ENCODE results near the gene PLCE1. TPM values are rescaled to one million over a fixed set of nuclear protein-coding genes. Genes with fewer than 3 reads are reported as not detected.

The PLCE1 gene
- total and polyA plus RNA-seq, 2 of the 4 experiments (the other 2 are of a cell fraction) = 2.2 to 4.5 TPM

GRCh38 chr10:93991596-93992284 is 2.0 kb upstream of the PLCE1 start:
- in situ Hi-C loops (cut with MboI; ENCODE audit: low sequenced_read_pairs) (no loop called here), dilution Hi-C loops (cut with HindIII; ENCODE audit: low sequenced_read_pairs, unreplicated experiment) (no loop called here), intact Hi-C loops (cut with micrococcal nuclease) (loop anchor here (10.0 kb wide), 2 partner anchors 213 to 323 kb away; no protein-coding TSS in a partner anchor)
- no peaks in the 10 kb centered on the region for H3K9me3 ChIP-seq (ENCODE audit: control insufficient read depth, insufficient read depth, low read length)
- no peak overlapping the region for H4K91ac ChIP-seq (ENCODE audit: insufficient read depth, low read depth, low read length)
- no peak overlapping the region for H2BK20ac ChIP-seq (ENCODE audit: low read depth, low read length)
- no peak overlapping the region for H2BK15ac ChIP-seq (ENCODE audit: low read depth, low read length)
- H3K4me3 ChIP-seq (ENCODE audit: insufficient read depth, low read depth, low read length) = no peak overlapping the region
- no peak overlapping the region for H3K56ac ChIP-seq (ENCODE audit: extremely low read depth, insufficient read depth, low read length)
- H3K4me2 ChIP-seq (ENCODE audit: low read depth, low read length) = peak overlapping the region; percentile 73
- peak; percentile 73 for DNase-seq
- ChIA-PET CTCF (interaction anchor here (0.6 to 0.7 kb wide), 4 partner anchors 14 to 1810 kb away, joined by 3 read pairs; partner anchors contain the start of gene NOC3L), POLR2A (ENCODE audit: unreplicated experiment) (no interaction called here)
- no peak overlapping the region for H3K18ac ChIP-seq (ENCODE audit: low read depth, low read length)
- no peaks in the 10 kb centered on the region for H3K79me1 ChIP-seq (ENCODE audit: low read depth in 1 of 2, low read length in 2 of 2)
- H3K27me3 ChIP-seq (ENCODE audit: control insufficient read depth, insufficient read depth, low read length) = peaks cover 9% of the 10 kb centered on the region; the same call in 1 of the 2 replicates
- TF ChIP-seq FOS (IDR thresholded peaks at IDR 0.05; ENCODE audit: low read depth, low read length) (peak; percentile 34; the same call in 1 of the 2 replicates), RAD21 (IDR thresholded peaks at IDR 0.05; ENCODE audit: low read length) (no peak)
- H3K9me1 ChIP-seq (ENCODE audit: insufficient read depth, low read length) = peaks cover 14% of the 10 kb centered on the region
- H2BK120ac ChIP-seq (ENCODE audit: low read depth, low read length) = no peak overlapping the region
- BruUV-seq (replicated peaks) = no TSS peak
- no peak overlapping the region for H3K23ac ChIP-seq (ENCODE audit: low read depth, low read length)
- H3K9ac ChIP-seq (ENCODE audit: low read depth, low read length) = no peak overlapping the region
- 11% methylated on average over 5 of the region's 8 CpGs; no CpG with 5 or more reads in 1 of the 2 experiments for WGBS, 2 experiments (ENCODE audit: extremely low coverage in 2 of 2, insufficient read length in 1 of 2)
- H2AFZ ChIP-seq (replicated peaks; ENCODE audit: low read length, poor library complexity) = peak overlapping the region; percentile 56
- no peaks in the 10 kb centered on the region for H3K36me3 ChIP-seq (ENCODE audit: control insufficient read depth, insufficient read depth, low read length)
- no peak overlapping the region for H4K8ac ChIP-seq (ENCODE audit: low read depth in 2 of 2, low read length in 2 of 2)
- H3K4ac ChIP-seq (ENCODE audit: low read depth, low read length) = no peak overlapping the region
- no peak overlapping the region for H3K27ac ChIP-seq (ENCODE audit: insufficient read depth, low read length)
- H2AK5ac ChIP-seq (ENCODE audit: low read depth, low read length) = no peak overlapping the region
- H4K5ac ChIP-seq (ENCODE audit: low read depth, low read length) = no peak overlapping the region
- no peaks in the 10 kb centered on the region for H4K20me1 ChIP-seq (ENCODE audit: insufficient read depth, low read length)
- H2BK5ac ChIP-seq (ENCODE audit: low read depth, low read length, poor library complexity, severe bottlenecking) = no peak overlapping the region
- no peak overlapping the region for H2AK9ac ChIP-seq (replicated peaks; ENCODE audit: low read depth, low read length, poor library complexity)
- H3K14ac ChIP-seq (replicated peaks; ENCODE audit: low read depth, low read length) = no peak overlapping the region
- peak; percentile 78 for ATAC-seq (ENCODE audit: low read depth)
- H3K4me1 ChIP-seq (ENCODE audit: control insufficient read depth, insufficient read depth, low read length) = peaks cover 7% of the 10 kb centered on the region
